Measurements from ENCODE around the gene COPE. TPM values are rescaled to one million over a fixed set of nuclear protein-coding genes. Genes with fewer than 3 reads are reported as not detected.

The COPE gene
- total RNA-seq, 1 experiment from 2014 or later: 177 TPM

DNA sequence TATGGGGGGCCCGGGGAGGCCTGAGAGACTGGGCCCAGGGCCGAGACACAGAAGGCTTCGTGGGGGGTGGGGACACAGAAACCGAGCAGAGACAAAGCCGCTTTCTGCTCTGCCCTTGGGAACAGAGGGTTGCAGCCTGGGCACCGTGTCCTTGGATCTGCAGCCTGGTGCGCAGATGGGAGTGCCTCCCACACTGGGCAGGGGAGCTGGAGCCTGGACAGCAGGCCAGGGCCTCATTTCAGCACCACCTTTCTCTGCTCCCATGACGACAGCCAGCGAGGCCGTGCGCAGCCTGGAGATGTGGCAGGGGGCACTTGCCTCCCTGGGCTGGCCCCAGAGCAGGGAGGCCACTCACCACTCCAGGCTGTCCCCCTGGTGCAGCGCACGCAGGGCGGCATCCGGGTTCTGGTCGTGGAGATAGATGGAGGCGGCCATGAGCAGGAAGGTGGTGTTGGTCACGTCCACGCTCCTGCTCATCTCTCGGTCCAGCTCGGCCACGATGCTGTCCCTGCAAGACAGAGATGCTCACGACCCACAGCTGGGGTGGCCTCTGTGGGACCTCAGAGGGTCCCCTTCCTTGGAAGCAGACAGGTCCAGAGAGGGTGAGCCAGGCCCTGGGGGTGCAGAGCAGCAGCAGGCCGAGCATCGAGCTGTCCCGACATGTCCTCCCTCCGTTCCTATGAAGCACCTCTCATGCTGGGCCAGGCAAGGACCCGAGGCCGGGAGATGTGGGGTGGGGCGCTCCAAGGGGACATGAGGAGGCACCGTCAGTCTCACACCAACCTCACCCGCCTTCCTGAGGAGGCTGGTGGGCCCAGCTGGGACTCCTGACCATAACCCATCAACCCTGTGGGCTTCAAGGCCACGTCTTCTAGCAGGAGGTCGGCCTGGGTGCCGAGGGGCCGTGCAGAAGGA, 12.3 kb downstream of the COPE start:
- ATAC-seq (no peak), DNase-seq (ENCODE audit: low read depth, low spot score) (no peak)
- in situ Hi-C loops (cut with HindIII; ENCODE audit: low pct_unique_long_range_greater_than_20kb, low sequenced_read_pairs) (no loop called here), intact Hi-C loops (cut with micrococcal nuclease; ENCODE audit: unreplicated experiment) (no loop called here)
- no peaks in the 10 kb centered on the region for H3K4me1 ChIP-seq (ENCODE audit: control insufficient read depth, insufficient read depth, low read length)
- H3K27me3 ChIP-seq (ENCODE audit: control insufficient read depth, insufficient read depth, low read length): no peaks in the 10 kb centered on the region
- ChIA-PET POLR2A (no interaction called here), CTCF (no interaction called here)
- no peaks in the 10 kb centered on the region for H3K9me3 ChIP-seq (ENCODE audit: control insufficient read depth, insufficient read depth, low read depth, low read length)
- BruUV-seq (replicated peaks): no TSS peak
- no peak overlapping the region for H3K4me3 ChIP-seq (ENCODE audit: low read depth in 2 of 2, low read length in 2 of 2)
- no peaks in the 10 kb centered on the region for H3K36me3 ChIP-seq (ENCODE audit: control insufficient read depth, insufficient read depth, low read length)
- no peak overlapping the region for H3K27ac ChIP-seq (ENCODE audit: low read length)
- TF ChIP-seq TCF7L2 (IDR thresholded peaks at IDR 0.05; ENCODE audit: low read depth, low read length): no peak
- TF ChIP-seq POLR2AphosphoS5 (IDR thresholded peaks at IDR 0.05; ENCODE audit: low read depth, low read length): no peak
- TF ChIP-seq REST (IDR thresholded peaks at IDR 0.05; ENCODE audit: insufficient read depth in 1 of 2, low read depth in 2 of 2, low read length in 1 of 2): no peak
- TF ChIP-seq SIN3A (IDR thresholded peaks at IDR 0.05; ENCODE audit: borderline replicate concordance, insufficient read depth, low read depth, low read length): no peak
- TF ChIP-seq, protein P1, sequence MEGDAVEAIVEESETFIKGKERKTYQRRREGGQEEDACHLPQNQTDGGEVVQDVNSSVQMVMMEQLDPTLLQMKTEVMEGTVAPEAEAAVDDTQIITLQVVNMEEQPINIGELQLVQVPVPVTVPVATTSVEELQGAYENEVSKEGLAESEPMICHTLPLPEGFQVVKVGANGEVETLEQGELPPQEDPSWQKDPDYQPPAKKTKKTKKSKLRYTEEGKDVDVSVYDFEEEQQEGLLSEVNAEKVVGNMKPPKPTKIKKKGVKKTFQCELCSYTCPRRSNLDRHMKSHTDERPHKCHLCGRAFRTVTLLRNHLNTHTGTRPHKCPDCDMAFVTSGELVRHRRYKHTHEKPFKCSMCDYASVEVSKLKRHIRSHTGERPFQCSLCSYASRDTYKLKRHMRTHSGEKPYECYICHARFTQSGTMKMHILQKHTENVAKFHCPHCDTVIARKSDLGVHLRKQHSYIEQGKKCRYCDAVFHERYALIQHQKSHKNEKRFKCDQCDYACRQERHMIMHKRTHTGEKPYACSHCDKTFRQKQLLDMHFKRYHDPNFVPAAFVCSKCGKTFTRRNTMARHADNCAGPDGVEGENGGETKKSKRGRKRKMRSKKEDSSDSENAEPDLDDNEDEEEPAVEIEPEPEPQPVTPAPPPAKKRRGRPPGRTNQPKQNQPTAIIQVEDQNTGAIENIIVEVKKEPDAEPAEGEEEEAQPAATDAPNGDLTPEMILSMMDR (IDR thresholded peaks at IDR 0.05): no peak

DNA sequence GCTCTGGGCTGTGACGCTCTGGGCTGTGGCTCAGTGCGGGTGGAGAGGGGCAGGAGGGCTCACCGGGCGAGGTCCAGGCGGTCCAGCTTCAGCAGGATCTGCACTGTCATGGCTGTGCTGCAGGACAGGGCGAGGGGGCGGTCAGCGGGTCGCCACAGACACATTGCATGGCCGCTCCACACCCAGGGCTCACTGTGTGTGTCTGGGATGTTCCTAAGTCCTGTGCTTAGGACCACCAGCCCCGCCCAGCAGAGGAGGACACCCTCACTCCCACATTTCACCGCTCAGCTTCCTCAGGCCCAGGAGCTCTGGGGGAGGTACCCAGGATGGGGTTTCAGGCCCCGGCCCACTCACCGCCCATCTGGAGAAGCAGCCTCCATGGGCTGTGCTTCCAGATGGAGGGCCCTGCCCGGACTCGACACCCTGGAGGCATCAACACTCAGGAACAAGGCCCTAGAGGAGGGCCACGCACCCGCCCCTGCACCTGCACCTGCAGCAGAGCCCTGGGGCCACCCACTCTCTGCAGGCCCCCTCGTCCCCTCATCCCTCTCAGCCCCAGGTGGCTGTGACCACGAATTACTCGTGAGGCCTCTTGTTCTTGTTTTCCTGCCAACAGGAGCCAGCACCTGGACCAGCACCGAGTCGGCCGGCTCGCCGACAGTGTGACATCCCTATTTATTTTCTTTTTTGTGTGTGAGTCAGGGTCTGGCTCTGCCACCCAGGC, 13.5 kb downstream of the COPE start:
- intact Hi-C loops (cut with micrococcal nuclease; ENCODE audit: unreplicated experiment) (no loop called here), in situ Hi-C loops (cut with HindIII; ENCODE audit: low pct_unique_long_range_greater_than_20kb, low sequenced_read_pairs) (no loop called here)
- ATAC-seq: no peak
- CTCF ChIA-PET: no interaction called here
- no peak overlapping the region for H3K4me3 ChIP-seq (ENCODE audit: low read depth in 2 of 2, low read length in 2 of 2)
- no TSS peak for BruUV-seq (replicated peaks)
- no peak for TF ChIP-seq REST (IDR thresholded peaks at IDR 0.05; ENCODE audit: insufficient read depth in 1 of 2, low read depth in 2 of 2, low read length in 1 of 2)
- TF ChIP-seq TCF7L2 (IDR thresholded peaks at IDR 0.05; ENCODE audit: low read depth, low read length): no peak
- TF ChIP-seq, protein P1 (IDR thresholded peaks at IDR 0.05): no peak
- no peak for TF ChIP-seq SIN3A (IDR thresholded peaks at IDR 0.05; ENCODE audit: borderline replicate concordance, insufficient read depth, low read depth, low read length)
- TF ChIP-seq POLR2AphosphoS5 (IDR thresholded peaks at IDR 0.05; ENCODE audit: low read depth, low read length): no peak
- no peaks in the 10 kb centered on the region for H3K36me3 ChIP-seq (ENCODE audit: control insufficient read depth, insufficient read depth, low read length)
- no peaks in the 10 kb centered on the region for H3K4me1 ChIP-seq (ENCODE audit: control insufficient read depth, insufficient read depth, low read length)
- H3K27ac ChIP-seq (ENCODE audit: low read length): no peak overlapping the region
- no peak for DNase-seq (ENCODE audit: low read depth, low spot score)
- no peaks in the 10 kb centered on the region for H3K27me3 ChIP-seq (ENCODE audit: control insufficient read depth, insufficient read depth, low read length)
- H3K9me3 ChIP-seq (ENCODE audit: control insufficient read depth, insufficient read depth, low read depth, low read length): no peaks in the 10 kb centered on the region
- POLR2A ChIA-PET: no interaction called here

Measured in Panc1 (cell line).